ENCODE results near the gene CHCHD6.

- no peak for TF ChIP-seq POLR2AphosphoS5 (IDR thresholded peaks at IDR 0.05; ENCODE audit: low read depth, low read length)
- TF ChIP-seq POLR2A (IDR thresholded peaks at IDR 0.05; ENCODE audit: low read depth, low read length), result no peak
Observed at GRCh38 chr3:126918355-126918821, 214.3 kb downstream of the CHCHD6 start.

Data from GM12892 (cell line).